ENCODE data around the gene PURA. TPM values are rescaled to one million over a fixed set of nuclear protein-coding genes. Genes with fewer than 3 reads are reported as not detected.
A peak's percentile ranks its signal among the peaks of the same experiment; 100 is the strongest.

PURA gene
- total RNA-seq, 1 experiment from 2014 or later: 3.6 TPM

- Histone ChIP-seq H3K14ac (ENCODE audit: insufficient read depth, low read length) (no peak overlapping the region), H4K91ac (ENCODE audit: insufficient read length, low read depth, low read length) (no peak overlapping the region), H3K27me3 (ENCODE audit: insufficient read depth, low read length) (peaks cover 45% of the 10 kb centered on the region), H4K8ac (replicated peaks; ENCODE audit: insufficient read length, low read depth, low read length) (no peak overlapping the region), H3K9me3 (ENCODE audit: control insufficient read depth, low read depth, low read length) (no peaks in the 10 kb centered on the region), H2AFZ (ENCODE audit: low read length) (no peak overlapping the region), H3K9ac (ENCODE audit: extremely low read depth, insufficient read length, low read length) (no peak overlapping the region), H3K79me2 (ENCODE audit: insufficient read depth, low read length) (no peaks in the 10 kb centered on the region), H3K23ac (ENCODE audit: insufficient read length, low read depth, low read length) (no peak overlapping the region), H3K4ac (ENCODE audit: low read depth, low read length) (no peak overlapping the region), H4K5ac (ENCODE audit: insufficient read length, low read depth, low read length) (no peak overlapping the region), H3T11ph (ENCODE audit: low read length) (no peak overlapping the region), H3K27ac (ENCODE audit: insufficient read length, low read depth, low read length) (no peak overlapping the region), H3K23me2 (ENCODE audit: insufficient read length, low read depth, low read length, poor library complexity, severe bottlenecking) (peaks cover 30% of the 10 kb centered on the region), H2BK20ac (ENCODE audit: low read depth, low read length, poor library complexity, severe bottlenecking) (no peak overlapping the region), H2BK15ac (ENCODE audit: low read depth, low read length) (no peak overlapping the region), H3K4me2 (ENCODE audit: insufficient read depth, insufficient read length, low read length) (peak overlapping the region; percentile 92), H4K20me1 (ENCODE audit: control insufficient read depth, insufficient read depth, insufficient read length) (no peaks in the 10 kb centered on the region), H2BK5ac (ENCODE audit: insufficient read length, low read length) (no peak overlapping the region), H3K4me1 (ENCODE audit: insufficient read depth, low read length) (peaks cover 5% of the 10 kb centered on the region; the same call in 1 of the 2 replicates), H3K56ac (ENCODE audit: insufficient read length, low read depth, low read length) (no peak overlapping the region), H2BK120ac (ENCODE audit: low read depth, low read length, poor library complexity, severe bottlenecking) (no peak overlapping the region), H3K79me1 (ENCODE audit: insufficient read depth, low read depth, low read length, poor library complexity, severe bottlenecking) (no peaks in the 10 kb centered on the region), H2BK12ac (ENCODE audit: insufficient read length, low read depth, low read length) (no peak overlapping the region), H3K18ac (ENCODE audit: insufficient read length, low read depth, low read length) (no peak overlapping the region), H2AK5ac (ENCODE audit: insufficient read length, low read length) (no peak overlapping the region)
- Mint-ChIP-seq H3K36me3 (ENCODE audit: insufficient read depth in 1 of 3, low read depth in 3 of 3) (no peaks in the 10 kb centered on the region), H3K4me3 (peak overlapping the region; percentile 83 to 93), H3K4me1 (peaks cover 40 to 42% of the 10 kb centered on the region in 2 experiments), H3K27me3 (ENCODE audit: low read depth) (peaks cover 89% of the 10 kb centered on the region), H3K9me3 (no peaks in the 10 kb centered on the region; a peak in 1 of 5 replicates), H3K27ac (no peak overlapping the region; a peak in 1 of 7 replicates)
- no peak for DNase-seq
- WGBS (ENCODE audit: extremely low coverage, insufficient read length, low lambda C conversion rate): no CpG with 5 or more reads among the region's 24 CpGs
- no peak for TF ChIP-seq CTCF (conservative IDR thresholded peaks at IDR 0.05)
Observed at GRCh38 chr5:140109018-140109758, 4.7 kb upstream of the PURA start.
